K562 (cell line): ENCODE results near the gene FADS6. TPM values are rescaled to one million over a fixed set of nuclear protein-coding genes. Genes with fewer than 3 reads are reported as not detected.

Source experiments
- ATAC-seq: fragments of 200-7000 bp; cut with Tn5 transposase; 3 replicates; pipeline ENCODE4 v1.9.1; 2020; ENCODE audit warnings: moderate library complexity
- BruUV-seq: library from RNA; stranded (reverse); fragments of 400-500 nt; replicated peaks from 2 replicates; lab custom pipeline; 2021; lab: Mats Ljungman, UMichigan
- CTCF ChIA-PET: fragments of 300-600 bp; formaldehyde crosslinking; extraction: SDS; loops from one replicate; lab custom pipeline; 2021; ENCODE audit warnings: low intra/inter-chr PET ratio; lab: Yijun Ruan, JAX
- POLR2A ChIA-PET: fragments of 300-600, 350-650 bp; sonication (Branson Sonifier 250); formaldehyde crosslinking; extraction: SDS; loops from one replicate; lab custom pipeline; 2021; ENCODE audit warnings: antibody characterized with exemption, inconsistent platforms; lab: Yijun Ruan, JAX
- DNase-seq, 4 experiments: peaks; one replicate each; pipeline versions ENCODE4 v3.0.0 to v3.0.0-alpha.2; 2011 to 2018; ENCODE audit warnings: low spot score in 3 of 4, mixed read lengths in 3 of 4; ENCODE audit errors: extremely low read depth in 1 of 4
- FAIRE-seq: peaks from 2 replicates; lab custom pipeline; 2011; peaks lifted over from hg19 to GRCh38; lab: Jason Lieb, UNC
- H2AFZ ChIP-seq: 2 replicates; pipeline ENCODE4 v1.6.0; 2011; ENCODE audit warnings: low read depth, low read length, control low read depth, inconsistent platforms
- H3K27ac ChIP-seq: fragments of 200-600 bp; 3 replicates; pipeline ENCODE4 v1.8.0; 2011; ENCODE audit warnings: low read depth, mild to moderate bottlenecking, control low read depth, inconsistent platforms, low read length, moderate library complexity, mixed read lengths; ENCODE audit errors: extremely low read depth
- H3K27me3 ChIP-seq, 2 experiments: fragments of 300-600 bp in 1 of 2; 2 replicates in 1 of 2; 3 replicates in 1 of 2; pipeline versions ENCODE4 v1.6.0 to v1.8.0; 2011; ENCODE audit warnings: inconsistent platforms in 2 of 2, low read length in 2 of 2, mild to moderate bottlenecking in 1 of 2, mixed read lengths in 1 of 2, moderate library complexity in 1 of 2; ENCODE audit not compliant: control insufficient read depth in 2 of 2, insufficient read depth in 2 of 2
- H3K36me3 ChIP-seq: fragments of 300-600 bp; 3 replicates; pipeline ENCODE4 v1.8.0; 2011; ENCODE audit warnings: mild to moderate bottlenecking, low read length, inconsistent platforms; ENCODE audit not compliant: control insufficient read depth, insufficient read depth
- H3K4me1 ChIP-seq, 2 experiments: fragments of 200-600 bp in 1 of 2; replicated peaks in 1 of 2; 2 replicates in 1 of 2; 3 replicates in 1 of 2; pipeline versions ENCODE4 v1.5.1 to v1.8.0; 2011; ENCODE audit warnings: inconsistent platforms in 2 of 2, low read length in 2 of 2, mild to moderate bottlenecking in 1 of 2, mixed read lengths in 1 of 2, moderate library complexity in 1 of 2; ENCODE audit not compliant: control insufficient read depth in 2 of 2, insufficient read depth in 2 of 2
- H3K4me2 ChIP-seq: 2 replicates; pipeline ENCODE4 v1.6.1; 2011; ENCODE audit warnings: low read length, control low read depth, inconsistent platforms, mixed read lengths; ENCODE audit not compliant: insufficient read depth
- H3K4me3 ChIP-seq: fragments of 200-600 bp; sonication (generic), shearing (Covaris generic); 2 replicates; pipeline ENCODE4 v1.5.1; 2016; ENCODE audit warnings: control low read depth, inconsistent platforms
- H3K79me2 ChIP-seq: fragments of 200-600 bp; 3 replicates; pipeline ENCODE4 v1.8.0; 2011; ENCODE audit warnings: low read length, inconsistent platforms; ENCODE audit not compliant: control insufficient read depth, insufficient read depth
- H3K9ac ChIP-seq, 2 experiments: 2 replicates each; pipeline versions ENCODE4 v1.6.0 to v1.6.1; 2011; ENCODE audit warnings: low read depth in 2 of 2, low read length in 2 of 2, control low read depth in 1 of 2, inconsistent platforms in 1 of 2, mild to moderate bottlenecking in 1 of 2, mixed read lengths in 1 of 2; ENCODE audit not compliant: insufficient read depth in 1 of 2
- H3K9me1 ChIP-seq: one replicate; pipeline ENCODE4 v1.6.0; 2011; ENCODE audit warnings: inconsistent platforms, mild to moderate bottlenecking, low read length, moderate library complexity; ENCODE audit not compliant: control insufficient read depth, insufficient read depth
- H3K9me3 ChIP-seq: replicated peaks from 2 replicates; pipeline ENCODE4 v1.5.1; 2011; ENCODE audit warnings: low read depth, low read length, inconsistent platforms; ENCODE audit not compliant: control insufficient read depth, insufficient read depth
- H4K20me1 ChIP-seq: replicated peaks from 2 replicates; pipeline ENCODE4 v1.6.1; 2011; ENCODE audit warnings: low read length, inconsistent platforms, mixed read lengths; ENCODE audit not compliant: control insufficient read depth, insufficient read depth
- CREB1 ChIP-seq, 2 experiments: sonication (generic) in 1 of 2; formaldehyde crosslinking in 1 of 2; IDR thresholded peaks; 2 replicates each; pipeline versions ENCODE4 v1.6.1 to v1.8.0; 2012 to 2022; ENCODE audit warnings: inconsistent platforms in 1 of 2, mild to moderate bottlenecking in 1 of 2, missing genetic modification reagents in 1 of 2, moderate library complexity in 1 of 2
- RNF2 ChIP-seq: sonication (generic); IDR thresholded peaks from 2 replicates; pipeline ENCODE4 v1.6.1; 2016
- ZNF431 ChIP-seq: sonication (generic); formaldehyde crosslinking; IDR thresholded peaks from 2 replicates; pipeline ENCODE4 v1.8.0; 2022; ENCODE audit warnings: mild to moderate bottlenecking, missing genetic modification reagents
- ZNF589 ChIP-seq: fragments of 200-800 bp; sonication (Bioruptor generic); IDR thresholded peaks from 2 replicates; pipeline ENCODE4 v1.6.1; 2016; ENCODE audit warnings: low read depth, missing genetic modification characterization, missing compliant biosample characterization
- ZNF707 ChIP-seq: fragments of 250-450 bp; sonication (Bioruptor Pico); conservative IDR thresholded peaks from 2 replicates; pipeline ENCODE4 v1.8.0; 2022; ENCODE audit warnings: inconsistent platforms, mild to moderate bottlenecking, moderate library complexity
- WGBS: fragments of 100-300 bp; shearing (Covaris generic); methylation state at CpG from one replicate; pipeline ENCODE4 v1.1.6; 2016; ENCODE audit warnings: low coverage, mixed read lengths; ENCODE audit not compliant: insufficient coverage; ENCODE audit errors: missing lambda C conversion rate; 5-methylcytosine and 5-hydroxymethylcytosine counted together
- in situ Hi-C: fragments of 300-500 bp; cut with MboI; formaldehyde crosslinking; loops from 4 replicates; pipeline ENCODE4 v1.15.0; 2018; ENCODE audit warnings: inconsistent platforms, mixed read lengths
- intact Hi-C: fragments of 100-400 bp; cut with micrococcal nuclease; formaldehyde crosslinking; loops from 2 replicates; pipeline ENCODE4 v1.14.2; 2022
- polyA plus RNA-seq, 8 experiments: library from polyadenylated mRNA; depleted of rRNA in 4 of 8; stranded (reverse) in 5 of 8; unstranded in 3 of 8; fragments of >200 nt; fragmentation: Nextera tagmentation in 2 of 8; fragmentation: Illumina TruSeq in 1 of 8; extraction: Ambion mirVana in 2 of 8; extraction: Trizol in 1 of 8; gene quantifications; 2 replicates each; pipeline versions ENCODE4 v1.2.1 to v1.2.3, GENCODE V29; 2011 to 2014; ENCODE audit warnings: inconsistent platforms in 1 of 8, missing spikeins in 1 of 8
- total RNA-seq, 7 experiments: library from RNA; depleted of rRNA in 6 of 7; stranded (reverse); fragments of >200 nt in 6 of 7; fragmentation: Illumina TruSeq in 2 of 7; extraction: Trizol in 2 of 7; gene quantifications; 2 replicates each; pipeline versions ENCODE4 v1.2.1 to v1.2.3, GENCODE V29; 2011 to 2021; ENCODE audit warnings: low replicate concordance in 1 of 7
- TF ChIP-seq, protein P1 (sequence below): fragments of 250-450 bp; sonication (Bioruptor Pico); IDR thresholded peaks from 2 replicates; pipeline ENCODE4 v1.8.0; 2022; ENCODE audit warnings: moderate library complexity, mild to moderate bottlenecking, inconsistent platforms
- TF ChIP-seq, protein P2 (sequence below): fragments of 250-450 bp; sonication (Bioruptor Pico); IDR thresholded peaks from 2 replicates; pipeline ENCODE4 v1.8.0; 2022; ENCODE audit warnings: moderate library complexity, mild to moderate bottlenecking, inconsistent platforms
- TF ChIP-seq, protein P3 (sequence below): IDR thresholded peaks from 3 replicates; pipeline ENCODE4 v1.6.1; 2011; ENCODE audit warnings: borderline replicate concordance, mild to moderate bottlenecking; ENCODE audit not compliant: insufficient read length, insufficient read depth

Gene FADS6
- total and polyA plus RNA-seq, 9 of the 15 experiments (the other 6 are each of a cell fraction or from before 2014, with no cell fraction given): 0.18 to 0.22 TPM; not detected in 7

DNA sequence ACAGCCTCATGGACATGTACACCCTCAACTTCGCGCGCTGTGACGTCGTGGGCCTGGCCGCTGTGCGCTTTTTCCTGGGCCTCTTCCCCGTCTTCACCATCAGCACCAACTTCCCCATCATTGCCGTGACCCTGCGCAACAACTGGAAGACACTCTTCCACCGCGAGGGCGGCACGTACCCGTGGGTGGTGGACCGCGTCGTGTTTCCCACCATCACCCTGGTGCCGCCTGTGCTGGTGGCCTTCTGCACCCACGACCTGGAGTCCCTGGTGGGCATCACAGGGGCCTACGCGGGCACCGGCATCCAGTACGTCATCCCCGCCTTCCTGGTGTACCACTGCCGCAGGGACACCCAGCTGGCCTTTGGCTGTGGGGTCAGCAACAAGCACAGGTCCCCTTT, 57.2 kb downstream of the FADS6 start:
- H3K36me3 ChIP-seq: no peaks in the 10 kb centered on the region
- H4K20me1 ChIP-seq: no peaks in the 10 kb centered on the region; the same call in 1 of the 2 replicates
- no peaks in the 10 kb centered on the region for H3K9me3 ChIP-seq
- ATAC-seq: no peak
- TF ChIP-seq ZNF589 (CRISPR knock-in tag) (no peak), ZNF431 (CRISPR knock-in tag) (no peak), RNF2 (no peak), ZNF707 (CRISPR knock-in tag) (no peak), CREB1 (IDR thresholded peaks at IDR 0.05) (no peak), CREB1 (CRISPR knock-in tag; IDR thresholded peaks at IDR 0.05) (no peak)
- TF ChIP-seq, protein P1, sequence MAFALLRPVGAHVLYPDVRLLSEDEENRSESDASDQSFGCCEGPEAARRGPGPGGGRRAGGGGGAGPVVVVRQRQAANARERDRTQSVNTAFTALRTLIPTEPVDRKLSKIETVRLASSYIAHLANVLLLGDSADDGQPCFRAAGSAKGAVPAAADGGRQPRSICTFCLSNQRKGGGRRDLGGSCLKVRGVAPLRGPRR (CRISPR knock-in tag): no peak
- TF ChIP-seq, protein P2, sequence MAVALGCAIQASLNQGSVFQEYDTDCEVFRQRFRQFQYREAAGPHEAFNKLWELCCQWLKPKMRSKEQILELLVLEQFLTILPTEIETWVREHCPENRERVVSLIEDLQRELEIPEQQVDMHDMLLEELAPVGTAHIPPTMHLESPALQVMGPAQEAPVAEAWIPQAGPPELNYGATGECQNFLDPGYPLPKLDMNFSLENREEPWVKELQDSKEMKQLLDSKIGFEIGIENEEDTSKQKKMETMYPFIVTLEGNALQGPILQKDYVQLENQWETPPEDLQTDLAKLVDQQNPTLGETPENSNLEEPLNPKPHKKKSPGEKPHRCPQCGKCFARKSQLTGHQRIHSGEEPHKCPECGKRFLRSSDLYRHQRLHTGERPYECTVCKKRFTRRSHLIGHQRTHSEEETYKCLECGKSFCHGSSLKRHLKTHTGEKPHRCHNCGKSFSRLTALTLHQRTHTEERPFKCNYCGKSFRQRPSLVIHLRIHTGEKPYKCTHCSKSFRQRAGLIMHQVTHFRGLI: no peak
- TF ChIP-seq, protein P3, sequence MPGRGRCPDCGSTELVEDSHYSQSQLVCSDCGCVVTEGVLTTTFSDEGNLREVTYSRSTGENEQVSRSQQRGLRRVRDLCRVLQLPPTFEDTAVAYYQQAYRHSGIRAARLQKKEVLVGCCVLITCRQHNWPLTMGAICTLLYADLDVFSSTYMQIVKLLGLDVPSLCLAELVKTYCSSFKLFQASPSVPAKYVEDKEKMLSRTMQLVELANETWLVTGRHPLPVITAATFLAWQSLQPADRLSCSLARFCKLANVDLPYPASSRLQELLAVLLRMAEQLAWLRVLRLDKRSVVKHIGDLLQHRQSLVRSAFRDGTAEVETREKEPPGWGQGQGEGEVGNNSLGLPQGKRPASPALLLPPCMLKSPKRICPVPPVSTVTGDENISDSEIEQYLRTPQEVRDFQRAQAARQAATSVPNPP: no peak
- BruUV-seq: no TSS peak
- no peak overlapping the region for H3K4me2 ChIP-seq
- in situ Hi-C loops (no loop called here), intact Hi-C loops (no loop called here)
- FAIRE-seq: no peak
- no peaks in the 10 kb centered on the region for H3K27me3 ChIP-seq
- H3K27ac ChIP-seq: no peak overlapping the region
- ChIA-PET POLR2A (interaction anchor here (0.6 to 1.5 kb wide), 3 partner anchors 10 to 88 kb away, joined by 3 to 6 read pairs (median 3); no protein-coding TSS in a partner anchor), CTCF (no interaction called here)
- H3K79me2 ChIP-seq: no peaks in the 10 kb centered on the region
- 89% methylated on average over 18 of the region's 26 CpGs for WGBS
- H2AFZ ChIP-seq: no peak overlapping the region
- no peaks in the 10 kb centered on the region for H3K9me1 ChIP-seq
- DNase-seq: no peak
- H3K9ac ChIP-seq: no peak overlapping the region
- H3K4me3 ChIP-seq: no peak overlapping the region
- H3K4me1 ChIP-seq: peaks cover 9 to 37% of the 10 kb centered on the region in 2 experiments; a peak in 4 of 5 replicates
